ENCODE results near the gene PRMT7.

DNA sequence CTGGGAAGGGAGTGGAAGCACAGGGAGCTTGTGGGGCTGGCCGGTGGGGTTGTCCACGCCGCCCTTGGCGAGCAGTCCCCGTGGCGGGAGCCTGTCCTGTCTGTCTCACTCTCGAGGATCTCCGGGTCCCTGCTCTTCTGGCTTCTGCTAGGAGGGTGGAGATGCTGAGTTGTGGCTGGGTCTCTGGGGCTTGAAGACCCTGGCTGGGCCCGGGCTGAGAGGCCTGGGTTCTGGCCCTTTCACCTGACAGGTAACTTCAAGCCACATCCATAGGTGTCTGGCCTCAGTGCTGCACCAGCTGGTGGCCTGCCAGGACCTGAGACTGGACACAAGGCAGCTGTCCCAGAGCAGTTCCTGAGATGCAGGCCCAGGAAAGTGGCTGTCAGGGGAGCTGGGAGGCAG, 46.7 kb downstream of the PRMT7 start:
- TF ChIP-seq CTCF (IDR thresholded peaks at IDR 0.05; ENCODE audit: insufficient read depth, low read depth, low read length) = no peak
- TF ChIP-seq EZH2 (IDR thresholded peaks at IDR 0.05; ENCODE audit: insufficient read depth, low read length) = no peak

Measured in astrocyte (in vitro differentiated cells and primary cell).